IPS-18c (cell line): Measurements from ENCODE around the gene ASB4.
"Not testable (repeated sequence)": the region's sequence is repeated elsewhere in the genome, so short reads cannot be mapped to it uniquely, and the experiment has no call there.

Experiments used
- H3K4me3 ChIP-seq: 2 replicates; pipeline ENCODE4 v1.7.0; 2013; ENCODE audit warnings: low read depth, mild to moderate bottlenecking, low read length, moderate library complexity; ENCODE audit not compliant: insufficient read depth
- H3K9me3 ChIP-seq: one replicate; pipeline ENCODE4 v1.6.1; 2013; ENCODE audit warnings: mild to moderate bottlenecking, low read length, moderate library complexity; ENCODE audit not compliant: control insufficient read depth, insufficient read depth

The ASB4 gene, protein sequence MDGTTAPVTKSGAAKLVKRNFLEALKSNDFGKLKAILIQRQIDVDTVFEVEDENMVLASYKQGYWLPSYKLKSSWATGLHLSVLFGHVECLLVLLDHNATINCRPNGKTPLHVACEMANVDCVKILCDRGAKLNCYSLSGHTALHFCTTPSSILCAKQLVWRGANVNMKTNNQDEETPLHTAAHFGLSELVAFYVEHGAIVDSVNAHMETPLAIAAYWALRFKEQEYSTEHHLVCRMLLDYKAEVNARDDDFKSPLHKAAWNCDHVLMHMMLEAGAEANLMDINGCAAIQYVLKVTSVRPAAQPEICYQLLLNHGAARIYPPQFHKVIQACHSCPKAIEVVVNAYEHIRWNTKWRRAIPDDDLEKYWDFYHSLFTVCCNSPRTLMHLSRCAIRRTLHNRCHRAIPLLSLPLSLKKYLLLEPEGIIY

DNA sequence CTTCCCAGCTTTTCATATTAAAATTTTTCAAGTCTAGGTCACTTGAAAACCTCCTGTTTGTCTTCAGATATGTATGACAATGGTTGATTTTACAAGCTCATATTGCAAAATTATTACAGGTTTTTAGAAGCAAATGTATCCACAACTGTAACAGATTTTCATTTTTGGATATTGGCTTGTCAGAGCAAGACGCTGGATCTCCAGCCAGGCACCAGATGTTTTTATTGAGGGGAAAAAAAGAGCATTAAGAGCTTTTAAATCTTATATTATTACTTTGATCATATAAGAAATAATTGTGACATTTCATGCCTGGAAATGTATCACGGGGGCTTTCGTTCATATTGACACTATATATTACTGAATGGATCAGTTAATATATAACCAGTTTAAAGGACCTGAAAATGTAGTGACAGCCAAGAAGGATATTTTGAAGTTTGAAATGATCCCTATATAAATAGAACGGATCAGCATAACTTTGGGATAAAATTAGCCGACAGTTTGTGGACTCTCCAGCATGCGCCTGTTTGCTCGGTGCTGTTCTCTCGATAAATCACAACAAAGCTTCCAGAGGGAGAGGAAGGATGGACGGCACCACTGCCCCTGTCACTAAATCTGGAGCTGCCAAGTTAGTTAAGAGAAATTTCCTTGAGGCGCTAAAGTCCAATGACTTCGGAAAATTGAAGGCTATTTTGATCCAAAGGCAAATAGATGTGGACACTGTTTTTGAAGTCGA lies at the start of gene ASB4:
Gene ASB4 (plus strand): TSS at position 553 of the 733 bp plus-strand sequence. CDS start 29 bp downstream, at position 582.
- no peak within 1 kb of the TSS for H3K4me3 ChIP-seq
- no peaks in the 10 kb centered on the region for H3K9me3 ChIP-seq

DNA sequence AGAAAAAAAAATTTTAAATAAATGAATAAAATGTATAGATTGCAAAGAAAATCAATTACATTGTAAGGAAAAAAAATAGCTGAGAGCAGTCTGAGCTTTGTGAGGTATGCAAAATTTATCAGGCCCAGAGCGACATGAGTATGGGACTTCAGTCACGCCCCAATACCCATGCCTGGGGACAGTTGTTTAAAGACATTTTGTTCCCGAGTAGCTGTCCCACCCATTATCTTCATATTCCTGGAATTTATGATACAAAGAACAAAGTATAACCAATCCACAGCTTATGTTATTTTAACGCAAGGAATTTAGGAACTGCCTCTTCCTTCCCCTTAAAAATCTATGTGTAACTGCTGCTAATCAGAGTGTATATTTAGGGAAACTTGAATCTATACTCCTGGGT lies 49.3 kb upstream of the ASB4 start:
- H3K9me3 ChIP-seq: no peaks in the 10 kb centered on the region
- no peak overlapping the region for H3K4me3 ChIP-seq

DNA sequence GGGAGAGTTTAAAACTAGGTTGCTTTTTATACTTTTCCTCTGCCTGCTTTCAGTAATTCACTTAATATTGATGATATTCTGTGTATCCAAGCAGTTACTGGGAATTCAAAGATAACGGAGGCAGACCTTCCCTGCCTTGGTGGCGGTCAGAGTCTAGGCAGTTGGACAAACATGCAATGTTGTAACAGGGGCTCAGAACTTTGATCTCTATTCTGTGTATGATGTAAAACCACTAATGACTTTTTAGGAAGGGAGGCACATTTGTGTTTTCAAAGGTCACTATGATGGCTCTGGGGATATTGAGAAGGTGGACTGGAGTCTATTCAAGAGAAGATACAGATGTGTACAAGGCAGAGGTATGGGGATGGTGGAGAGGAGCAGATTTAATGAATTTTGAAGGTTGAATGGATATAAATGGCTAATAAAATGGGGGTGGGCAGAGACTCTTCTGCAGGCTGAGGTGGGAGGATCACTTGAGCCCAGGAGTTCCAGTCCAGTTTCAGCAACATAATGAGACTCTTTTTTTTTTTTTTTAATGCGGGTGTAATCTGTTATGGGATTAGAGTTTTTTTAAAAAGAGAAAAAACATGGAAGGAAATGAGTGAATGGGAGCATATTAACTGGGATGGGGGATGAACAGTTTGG lies 45.2 kb upstream of the ASB4 start:
- H3K4me3 ChIP-seq: no peak overlapping the region
- H3K9me3 ChIP-seq: no peaks in the 10 kb centered on the region

DNA sequence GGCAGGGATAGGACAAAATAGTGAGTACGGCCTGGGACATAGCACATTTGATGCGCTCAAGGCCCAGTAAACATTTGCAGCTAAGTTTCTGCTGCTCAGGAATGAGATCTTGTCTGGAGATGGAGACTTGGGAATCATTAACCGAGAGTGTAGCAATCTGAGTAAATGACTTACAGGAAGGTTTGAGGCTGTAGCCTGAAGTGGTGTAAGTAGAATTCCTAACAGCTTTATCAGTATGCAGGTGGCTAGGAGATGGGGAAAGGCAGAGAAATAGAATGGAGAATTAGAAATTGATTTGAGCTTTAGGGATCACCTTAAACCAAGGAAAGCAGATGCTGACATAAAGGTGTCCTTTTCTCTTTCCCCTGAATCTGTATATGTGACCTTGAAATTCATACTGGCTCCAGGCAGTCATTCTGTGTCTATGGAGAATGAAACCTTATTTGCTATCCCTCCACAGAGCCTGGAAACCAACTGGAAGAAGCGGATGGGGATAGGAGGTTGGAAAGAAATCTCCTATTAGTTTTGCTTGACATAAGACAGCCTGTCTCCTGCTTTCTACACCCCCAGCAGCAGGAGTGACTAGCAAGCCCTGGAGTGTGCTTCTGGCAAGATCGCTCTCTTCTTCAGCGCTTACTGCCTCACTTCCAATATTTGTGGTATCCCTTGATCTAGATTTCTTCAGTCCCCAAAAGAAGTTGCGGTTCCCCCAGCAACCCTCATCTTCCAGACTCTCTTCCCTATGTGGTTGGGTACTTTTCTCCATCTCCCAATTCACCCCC lies 44.5 kb upstream of the ASB4 start:
- H3K9me3 ChIP-seq: no peaks in the 10 kb centered on the region
- no peak overlapping the region for H3K4me3 ChIP-seq

DNA sequence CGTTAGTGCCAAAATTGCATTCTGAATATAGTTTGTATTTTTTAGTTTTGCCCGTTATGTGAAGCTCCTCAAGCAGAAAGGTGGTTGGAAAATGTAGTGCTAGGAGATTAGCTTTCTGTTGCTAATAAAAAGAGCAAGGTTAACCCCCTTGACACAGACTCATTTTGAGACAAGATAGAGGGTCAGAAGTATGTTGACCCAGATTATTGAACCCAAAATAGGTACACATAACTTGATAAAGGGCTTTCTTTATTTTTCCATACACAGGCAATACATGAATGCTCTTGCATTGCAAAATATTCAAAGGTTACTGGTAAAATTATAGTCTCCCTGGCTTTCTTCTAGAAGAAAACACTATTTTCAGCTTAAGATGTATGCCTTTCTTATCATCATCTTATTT lies 40.9 kb upstream of the ASB4 start:
- Histone ChIP-seq H3K9me3 (no peaks in the 10 kb centered on the region), H3K4me3 (no peak overlapping the region)

DNA sequence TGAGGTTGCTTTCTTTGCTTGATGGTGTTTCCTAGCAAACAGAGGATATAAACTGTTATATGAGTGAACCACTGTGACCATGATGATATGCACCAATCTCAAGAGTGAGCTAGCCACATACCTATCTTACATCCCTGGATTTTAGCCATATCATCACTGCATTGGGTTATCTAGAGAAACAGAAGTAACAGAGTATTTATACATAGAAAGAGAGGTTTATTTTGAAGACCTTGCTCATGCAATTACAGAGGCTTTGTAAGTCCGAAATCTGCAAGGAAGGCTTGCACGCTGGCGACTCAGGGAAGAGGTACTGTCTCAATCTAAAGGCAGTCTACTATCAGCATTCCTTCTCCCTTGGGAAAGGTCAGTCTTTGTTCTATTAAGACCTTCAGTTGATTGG lies 39.1 kb upstream of the ASB4 start:
- H3K4me3 ChIP-seq: no peak overlapping the region
- no peaks in the 10 kb centered on the region for H3K9me3 ChIP-seq

DNA sequence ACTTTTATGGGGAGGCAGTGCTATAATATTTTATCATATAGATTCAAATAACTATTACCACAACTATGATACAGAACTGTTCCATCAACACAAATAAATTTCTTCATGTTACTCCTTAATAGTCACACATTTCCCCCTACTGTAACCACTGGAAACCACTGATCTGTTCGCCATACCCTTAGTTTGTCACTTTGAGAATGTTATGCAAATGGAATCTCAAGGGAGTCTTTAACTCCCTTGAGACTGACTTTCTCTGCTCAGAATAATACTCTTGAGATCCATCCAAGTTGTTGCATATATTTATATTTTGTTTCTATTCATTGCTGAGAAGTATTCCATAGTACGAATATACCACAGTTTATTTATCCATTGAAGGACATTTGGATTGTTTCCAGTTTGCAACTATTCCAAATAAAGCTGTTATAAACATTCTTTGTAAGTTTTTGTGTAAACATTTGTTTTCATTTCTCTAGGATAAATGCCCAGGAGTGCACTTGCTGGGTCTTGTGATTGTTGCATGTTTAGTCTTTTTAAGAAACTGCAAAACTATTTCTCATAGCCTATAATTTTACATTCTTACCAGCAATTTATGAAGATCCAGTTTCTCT lies 31.2 kb upstream of the ASB4 start:
- Histone ChIP-seq H3K4me3 (no peak overlapping the region), H3K9me3 (no peaks in the 10 kb centered on the region)

DNA sequence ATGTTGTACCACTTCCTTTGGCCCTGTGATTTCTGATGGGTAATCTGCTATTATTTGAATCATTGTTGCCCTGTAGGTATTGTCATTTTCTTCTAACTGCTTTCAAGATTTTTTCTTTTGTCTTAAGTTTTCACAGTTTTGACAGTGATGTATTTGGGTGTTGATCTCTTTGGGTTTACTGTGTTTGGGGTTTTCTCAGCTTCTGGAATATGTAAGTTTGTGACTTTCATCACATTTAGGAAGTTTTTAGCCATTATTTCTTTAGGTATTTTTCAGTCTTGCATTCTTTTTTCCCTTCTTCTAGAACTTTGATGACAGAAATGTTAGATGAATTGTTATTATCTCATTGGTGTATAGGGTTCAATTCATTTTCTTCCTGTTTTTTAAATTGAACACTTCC lies 27.8 kb upstream of the ASB4 start:
- no peak overlapping the region for H3K4me3 ChIP-seq
- peaks cover 5% of the 10 kb centered on the region for H3K9me3 ChIP-seq

DNA sequence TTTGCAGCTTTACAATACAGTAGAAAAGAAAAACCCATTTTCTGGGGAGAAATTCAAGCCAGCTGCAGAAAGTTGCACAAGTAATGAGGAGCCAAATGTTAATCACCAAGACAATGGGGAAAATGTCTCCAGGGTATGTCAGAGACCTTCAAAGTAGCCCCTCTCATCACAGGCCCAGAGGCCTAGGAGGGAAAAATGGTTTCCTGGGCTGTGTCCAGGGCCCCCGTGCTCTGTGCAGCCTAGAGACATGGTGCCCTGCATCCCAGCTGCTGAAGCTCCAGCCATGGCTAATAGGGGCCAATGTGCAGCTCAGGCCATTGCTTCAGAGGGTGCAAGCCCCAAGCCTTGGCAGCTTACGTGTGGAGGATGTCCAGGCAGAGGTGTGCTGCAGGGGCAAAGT lies 25.1 kb upstream of the ASB4 start:
- H3K4me3 ChIP-seq, H3K9me3 ChIP-seq: not testable (repeated sequence)

DNA sequence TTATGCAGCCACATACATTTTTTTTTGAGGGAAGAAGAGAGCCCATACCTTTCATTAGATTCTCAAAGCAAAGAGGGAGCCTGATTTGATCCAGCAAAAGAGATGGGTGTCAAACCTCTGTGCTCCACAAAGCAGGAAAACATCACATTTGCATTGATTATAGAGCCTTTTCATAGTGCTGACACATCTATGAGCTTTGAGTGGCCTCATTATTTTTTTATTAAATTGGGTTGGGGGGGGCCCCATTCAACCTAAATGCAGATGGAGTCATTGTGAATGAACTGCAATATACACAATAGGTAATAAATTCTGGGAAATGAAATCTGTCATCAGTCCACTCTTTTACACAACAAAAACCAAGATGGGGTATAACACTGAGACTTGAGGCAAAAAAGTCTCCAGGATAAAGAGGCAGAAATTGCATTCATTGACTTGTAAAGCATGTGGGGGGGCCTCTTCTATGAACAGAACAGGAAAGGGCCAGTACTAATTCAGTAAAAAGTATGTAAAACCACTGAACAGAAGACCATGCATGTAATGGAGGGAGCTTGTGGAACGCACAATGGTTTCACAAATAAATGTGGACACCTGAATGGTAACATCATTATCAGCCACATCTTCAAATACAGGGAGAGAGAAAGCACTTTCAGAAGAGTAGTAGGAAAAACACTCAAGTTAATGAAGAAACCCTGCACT lies 17.7 kb upstream of the ASB4 start:
- H3K4me3 ChIP-seq: no peak overlapping the region

DNA sequence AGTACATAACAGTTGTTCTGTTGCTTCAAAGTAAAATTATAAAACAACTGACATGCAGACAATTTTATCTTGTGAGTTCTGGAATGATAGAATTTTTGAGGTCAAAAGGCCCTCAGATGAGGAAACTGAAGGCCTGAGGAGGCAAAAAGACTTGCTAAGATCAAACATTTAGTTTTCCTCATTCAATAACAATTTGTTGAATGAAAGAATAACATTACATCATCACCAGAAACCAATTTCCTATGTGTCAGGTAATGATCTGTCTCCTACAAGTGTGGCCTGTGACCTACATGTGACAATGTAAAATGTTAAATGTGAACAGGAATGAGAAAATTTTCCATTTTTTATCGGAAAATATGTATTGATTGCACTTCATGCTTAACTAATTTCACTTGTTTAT lies 16.6 kb upstream of the ASB4 start:
- Histone ChIP-seq H3K9me3 (no peaks in the 10 kb centered on the region), H3K4me3 (no peak overlapping the region)

More for the DNA sequence above, 17.7 kb upstream of the ASB4 start:
- H3K9me3 ChIP-seq: no peaks in the 10 kb centered on the region

DNA sequence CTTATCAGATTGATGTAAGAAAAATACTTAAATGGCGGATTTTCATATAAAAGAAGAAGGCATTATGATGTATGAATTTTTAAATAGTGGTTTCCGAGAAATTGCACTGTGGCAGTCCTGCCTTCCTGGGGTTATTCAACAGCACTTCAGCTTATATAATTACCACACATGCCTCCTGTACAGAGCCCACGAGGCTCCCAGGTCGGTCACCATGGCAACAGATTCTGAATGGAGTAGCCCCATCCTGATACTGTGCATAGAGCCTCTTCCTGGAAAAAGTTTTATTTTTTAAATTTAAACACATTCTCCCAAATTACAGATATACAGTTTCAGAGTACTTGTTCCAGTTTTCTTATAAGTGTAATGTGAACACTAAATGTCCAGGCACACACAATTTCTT lies 15.9 kb upstream of the ASB4 start:
- H3K4me3 ChIP-seq: no peak overlapping the region

DNA sequence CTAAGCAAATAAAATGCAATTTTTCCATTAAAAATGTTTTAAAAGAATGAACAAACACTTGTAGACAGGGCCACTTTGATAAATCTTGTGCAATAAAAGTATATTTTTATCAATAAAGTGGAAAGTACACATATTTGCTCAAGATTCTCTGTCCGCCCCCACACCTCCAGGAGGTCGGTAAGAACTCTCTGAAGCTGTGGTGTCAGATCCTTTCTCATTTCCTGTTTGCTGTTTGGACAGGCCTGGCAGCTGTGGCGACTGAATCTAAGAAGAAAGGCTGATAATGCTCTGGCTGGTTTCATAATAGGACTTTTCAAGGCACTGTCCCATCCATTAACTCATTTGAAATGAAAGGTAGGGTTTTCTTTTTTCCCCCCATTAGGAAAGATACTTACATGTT lies 15.3 kb upstream of the ASB4 start:
- no peak overlapping the region for H3K4me3 ChIP-seq
- H3K9me3 ChIP-seq: no peaks in the 10 kb centered on the region

More for the DNA sequence above, 15.9 kb upstream of the ASB4 start:
- H3K9me3 ChIP-seq: no peaks in the 10 kb centered on the region

DNA sequence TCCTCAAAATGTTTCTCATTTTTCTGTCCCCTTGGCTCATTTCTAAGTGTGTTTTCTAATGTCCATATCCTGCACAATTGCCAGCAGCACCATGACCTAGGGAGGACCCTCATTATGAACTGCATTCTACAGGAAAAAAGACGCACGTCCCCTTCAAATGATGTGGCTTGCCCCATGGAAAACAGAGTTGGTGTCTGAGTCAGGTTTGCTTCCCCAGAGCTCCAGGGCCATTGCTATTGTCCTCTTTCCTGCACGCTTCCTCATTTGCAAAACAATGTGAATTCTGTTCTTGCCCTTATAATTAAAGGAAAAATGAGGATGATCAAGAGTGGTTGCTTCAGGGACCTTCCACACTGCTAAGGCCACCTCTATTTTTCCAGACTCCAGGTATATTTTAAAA lies 14.7 kb upstream of the ASB4 start:
- no peak overlapping the region for H3K4me3 ChIP-seq
- H3K9me3 ChIP-seq: no peaks in the 10 kb centered on the region

DNA sequence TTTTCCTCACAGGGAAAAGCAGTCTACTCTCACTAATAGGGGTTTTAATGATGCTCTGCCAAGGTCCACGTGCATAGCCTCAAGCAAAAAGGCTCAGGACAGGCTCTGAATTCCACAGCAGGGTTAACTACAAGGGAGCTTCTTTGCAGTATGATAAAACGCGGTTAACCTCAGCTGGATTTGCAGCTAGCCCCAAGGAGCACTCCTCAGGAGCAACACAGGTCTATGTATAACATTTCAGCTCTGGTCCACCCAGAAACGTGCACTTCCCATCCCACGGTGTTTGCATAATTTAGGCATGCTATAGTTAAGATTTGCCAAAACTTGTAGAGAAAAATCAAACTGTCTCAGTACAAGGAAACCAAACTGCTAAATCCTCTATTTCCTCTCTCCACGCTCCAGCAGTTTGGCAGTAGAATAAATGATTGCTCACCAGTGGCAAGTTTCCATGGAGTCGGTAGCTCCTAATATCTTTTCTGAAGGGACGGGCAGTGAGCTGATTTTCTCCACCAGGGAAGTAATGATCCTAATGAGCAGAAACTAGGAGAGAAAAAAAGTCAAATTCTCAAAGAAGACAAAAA lies 13.1 kb upstream of the ASB4 start:
- no peaks in the 10 kb centered on the region for H3K9me3 ChIP-seq
- no peak overlapping the region for H3K4me3 ChIP-seq

DNA sequence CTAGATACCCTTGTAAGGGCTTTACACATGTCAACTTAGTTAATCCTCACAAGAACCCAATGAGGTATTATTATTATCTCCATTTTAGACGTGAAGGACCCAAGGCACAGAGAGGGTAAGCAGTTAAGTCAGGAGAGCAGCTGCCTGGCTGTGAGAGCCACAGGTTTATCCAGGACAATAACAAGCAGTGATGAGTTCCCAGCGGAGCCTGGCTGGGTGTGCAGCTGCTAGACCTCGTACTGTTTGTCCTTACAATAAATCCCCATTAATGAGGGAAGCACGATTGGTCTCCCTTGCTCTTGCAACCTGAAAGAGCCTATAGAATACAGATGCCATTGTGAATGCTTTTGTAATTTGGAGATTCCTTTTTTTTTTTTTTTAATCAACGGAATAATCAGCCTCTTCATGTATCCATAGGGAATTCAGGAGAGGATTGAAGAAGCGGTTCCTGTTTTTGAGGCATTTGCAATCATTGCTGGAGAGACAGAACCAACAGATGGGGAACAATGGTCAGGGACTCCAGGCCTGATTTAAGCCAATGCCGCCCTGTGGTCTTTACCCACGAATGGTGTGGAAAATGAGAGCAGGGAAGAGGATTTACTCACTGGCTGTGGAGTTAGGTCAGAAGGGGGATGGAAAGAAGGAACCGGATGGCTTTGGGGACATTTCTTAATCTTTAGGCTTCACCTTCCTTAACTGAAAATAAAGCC lies 12.3 kb upstream of the ASB4 start:
- no peaks in the 10 kb centered on the region for H3K9me3 ChIP-seq
- H3K4me3 ChIP-seq: no peak overlapping the region
